GM23338 (cell line): ENCODE data around the gene L2HGDH. TPM values are rescaled to one million over a fixed set of nuclear protein-coding genes. Genes with fewer than 3 reads are reported as not detected.

Source experiments
- ATAC-seq: fragments of 200-7000 bp; cut with Tn5 transposase; 3 replicates; pipeline ENCODE4 v1.9.1; 2020
- DNase-seq: peaks from one replicate; pipeline ENCODE4 v3.0.0-alpha.2; 2015; ENCODE audit warnings: low spot score
- H2AFZ ChIP-seq: fragments of 200-600 bp; sonication (generic); 2 replicates; pipeline ENCODE4 v1.8.0; 2016; ENCODE audit warnings: antibody characterized with exemption, mild to moderate bottlenecking, moderate library complexity
- H3F3A ChIP-seq: fragments of 200-600 bp; sonication (generic); replicated peaks from 2 replicates; pipeline ENCODE4 v1.8.0; 2017; ENCODE audit warnings: antibody characterized with exemption, mixed run types, low read depth
- H3K27ac ChIP-seq: fragments of 200-600 bp; sonication (generic); 2 replicates; pipeline ENCODE4 v1.6.1; 2016; ENCODE audit warnings: low read depth
- H3K27me3 ChIP-seq: fragments of 200-600 bp; sonication (generic); 2 replicates; pipeline ENCODE4 v1.8.0; 2016; ENCODE audit warnings: mild to moderate bottlenecking, mixed run types, moderate library complexity; ENCODE audit not compliant: insufficient read depth
- H3K36me3 ChIP-seq: fragments of 200-600 bp; sonication (generic); 2 replicates; pipeline ENCODE4 v1.8.0; 2016; ENCODE audit warnings: mild to moderate bottlenecking; ENCODE audit not compliant: insufficient read depth
- H3K4me1 ChIP-seq: fragments of 200-600 bp; sonication (generic); 2 replicates; pipeline ENCODE4 v1.8.0; 2016; ENCODE audit warnings: mild to moderate bottlenecking, moderate library complexity; ENCODE audit not compliant: insufficient read depth
- H3K4me2 ChIP-seq: fragments of 200-600 bp; sonication (generic); 2 replicates; pipeline ENCODE4 v1.7.1; 2017; ENCODE audit warnings: mixed run types
- H3K4me3 ChIP-seq: fragments of 200-600 bp; sonication (generic); 2 replicates; pipeline ENCODE4 v1.6.1; 2016; ENCODE audit warnings: mixed run types
- H3K79me2 ChIP-seq: fragments of 200-600 bp; sonication (generic); replicated peaks from 2 replicates; pipeline ENCODE4 v1.8.0; 2017; ENCODE audit warnings: mild to moderate bottlenecking; ENCODE audit not compliant: insufficient read depth
- H3K9me2 ChIP-seq: fragments of 200-600 bp; sonication (generic); 2 replicates; pipeline ENCODE4 v1.8.0; 2017; ENCODE audit not compliant: insufficient read depth
- H4K20me1 ChIP-seq: fragments of 200-600 bp; sonication (generic); replicated peaks from 2 replicates; pipeline ENCODE4 v1.8.0; 2017; ENCODE audit warnings: mild to moderate bottlenecking; ENCODE audit not compliant: insufficient read depth
- H3K27ac Mint-ChIP-seq: 2 replicates; pipeline ENCODE4 v1.8.0; 2020; ENCODE audit warnings: inconsistent platforms, mild to moderate bottlenecking, moderate library complexity, mixed read lengths
- H3K27me3 Mint-ChIP-seq: 3 replicates; pipeline ENCODE4 v1.8.0; 2022; ENCODE audit warnings: low read depth, mild to moderate bottlenecking, moderate library complexity, mixed read lengths, inconsistent platforms; ENCODE audit not compliant: insufficient read depth, poor library complexity
- H3K36me3 Mint-ChIP-seq: 3 replicates; pipeline ENCODE4 v1.8.0; 2021; ENCODE audit warnings: low read depth, mild to moderate bottlenecking, inconsistent platforms, moderate library complexity, mixed read lengths
- H3K4me1 Mint-ChIP-seq: 3 replicates; pipeline ENCODE4 v1.8.0; 2020; ENCODE audit warnings: mild to moderate bottlenecking, inconsistent platforms, mixed read lengths
- H3K4me3 Mint-ChIP-seq: 3 replicates; pipeline ENCODE4 v1.8.0; 2021; ENCODE audit warnings: moderate library complexity, mild to moderate bottlenecking, inconsistent platforms, mixed read lengths
- H3K9me3 Mint-ChIP-seq: 3 replicates; pipeline ENCODE4 v1.8.0; 2020; ENCODE audit warnings: moderate library complexity, mild to moderate bottlenecking, inconsistent platforms, mixed read lengths
- CTCF ChIP-seq, 2 experiments: fragments of 200-600 bp in 1 of 2; sonication (generic) in 1 of 2; conservative IDR thresholded peaks; 2 replicates each; pipeline versions ENCODE4 v1.5.1 to v1.6.1; 2016 to 2017; ENCODE audit warnings: antibody characterized with exemption in 2 of 2, low read depth in 2 of 2, mild to moderate bottlenecking in 2 of 2, moderate library complexity in 1 of 2
- EZH2 ChIP-seq: fragments of 200-600 bp; sonication (generic); IDR thresholded peaks from one replicate; pipeline ENCODE4 v1.8.0; 2017; ENCODE audit warnings: antibody characterized with exemption, mild to moderate bottlenecking, low read depth; ENCODE audit not compliant: unreplicated experiment
- EZH2phosphoT487 ChIP-seq: fragments of 200-600 bp; sonication (generic); IDR thresholded peaks from one replicate; pipeline ENCODE4 v1.8.1; 2018; ENCODE audit warnings: antibody characterized with exemption; ENCODE audit not compliant: unreplicated experiment
- POLR2AphosphoS5 ChIP-seq: IDR thresholded peaks from 2 replicates; pipeline ENCODE4 v1.6.1; 2016; ENCODE audit warnings: antibody characterized with exemption, low read depth
- STAT1 ChIP-seq: IDR thresholded peaks from one replicate; pipeline ENCODE4 v1.6.1; 2016; ENCODE audit warnings: antibody characterized with exemption; ENCODE audit not compliant: unreplicated experiment
- ZNF331 ChIP-seq: fragments of 250-450 bp; sonication (Bioruptor Pico); IDR thresholded peaks from 2 replicates; pipeline ENCODE4 v1.5.0; 2020; ENCODE audit warnings: low read depth, mild to moderate bottlenecking, moderate library complexity
- ZNF462 ChIP-seq: fragments of 250-450 bp; sonication (Bioruptor Pico); IDR thresholded peaks from 2 replicates; pipeline ENCODE4 v1.5.0; 2020; ENCODE audit warnings: mild to moderate bottlenecking, moderate library complexity
- polyA plus RNA-seq: library from polyadenylated mRNA; unstranded; fragments of >200 nt; fragmentation: Nextera tagmentation; extraction: Ambion mirVana; gene quantifications from 2 replicates; pipeline ENCODE4 v1.2.1, GENCODE V29; 2016
- total RNA-seq: library from RNA; depleted of rRNA; stranded (reverse); fragments of >200 nt; shearing (Covaris generic); gene quantifications from 2 replicates; pipeline ENCODE4 v1.2.3, GENCODE V29; 2014
- TF ChIP-seq, protein P1 (sequence below): IDR thresholded peaks from 2 replicates; pipeline ENCODE4 v1.6.1; 2016; ENCODE audit warnings: antibody characterized with exemption

L2HGDH gene
- total and polyA plus RNA-seq, 2 experiments from 2014 or later = 13.5 to 28.5 TPM

DNA sequence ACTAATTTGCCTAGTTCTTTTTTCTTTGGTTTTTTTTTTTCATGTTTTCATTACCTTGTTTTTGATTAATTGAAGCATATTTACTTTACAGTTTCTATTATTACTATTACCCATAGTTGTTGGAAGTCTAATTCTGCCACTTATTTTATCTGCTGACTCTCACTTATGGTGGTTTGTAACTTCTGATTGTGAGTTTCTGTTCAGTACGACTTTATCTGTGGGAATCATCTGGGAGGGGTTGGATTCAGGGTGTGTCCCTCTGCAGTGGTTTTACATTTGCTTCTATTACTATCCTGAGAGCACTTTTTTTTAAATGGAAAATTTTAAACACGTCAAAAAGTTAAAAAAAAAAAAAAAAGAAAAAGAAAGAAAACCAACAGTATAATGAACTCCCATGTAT is 54.3 kb downstream of the L2HGDH start (continued):
- no peak for TF ChIP-seq EZH2

- no peak overlapping the region for H3K4me3 Mint-ChIP-seq
- H3K27ac ChIP-seq = no peak overlapping the region
- no peaks in the 10 kb centered on the region for H3F3A ChIP-seq
- no peaks in the 10 kb centered on the region for H4K20me1 ChIP-seq
- DNase-seq = no peak
- no peak overlapping the region for H3K4me2 ChIP-seq
- TF ChIP-seq CTCF (conservative IDR thresholded peaks at IDR 0.05; ENCODE audit: low read depth in 2 of 2) = no peak
- TF ChIP-seq STAT1 = no peak
- no peak for TF ChIP-seq EZH2phosphoT487
- no peak for TF ChIP-seq ZNF462 (CRISPR knock-in tag)
- no peak for TF ChIP-seq ZNF331 (CRISPR knock-in tag)
- TF ChIP-seq, protein P1, sequence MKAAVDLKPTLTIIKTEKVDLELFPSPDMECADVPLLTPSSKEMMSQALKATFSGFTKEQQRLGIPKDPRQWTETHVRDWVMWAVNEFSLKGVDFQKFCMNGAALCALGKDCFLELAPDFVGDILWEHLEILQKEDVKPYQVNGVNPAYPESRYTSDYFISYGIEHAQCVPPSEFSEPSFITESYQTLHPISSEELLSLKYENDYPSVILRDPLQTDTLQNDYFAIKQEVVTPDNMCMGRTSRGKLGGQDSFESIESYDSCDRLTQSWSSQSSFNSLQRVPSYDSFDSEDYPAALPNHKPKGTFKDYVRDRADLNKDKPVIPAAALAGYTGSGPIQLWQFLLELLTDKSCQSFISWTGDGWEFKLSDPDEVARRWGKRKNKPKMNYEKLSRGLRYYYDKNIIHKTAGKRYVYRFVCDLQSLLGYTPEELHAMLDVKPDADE = no peak
- TF ChIP-seq POLR2AphosphoS5 = no peak
- no peak overlapping the region for H3K27ac Mint-ChIP-seq
- H3K4me1 ChIP-seq = no peaks in the 10 kb centered on the region
- H3K36me3 ChIP-seq = no peaks in the 10 kb centered on the region; the same call in 1 of the 2 replicates
- peaks cover 12% of the 10 kb centered on the region for H3K36me3 Mint-ChIP-seq
- H3K27me3 ChIP-seq = no peaks in the 10 kb centered on the region
- H2AFZ ChIP-seq = no peak overlapping the region
- H3K9me3 Mint-ChIP-seq = no peaks in the 10 kb centered on the region
- H3K4me1 Mint-ChIP-seq = no peaks in the 10 kb centered on the region
- H3K27me3 Mint-ChIP-seq = no peaks in the 10 kb centered on the region
- ATAC-seq = no peak
- H3K4me3 ChIP-seq = no peak overlapping the region
- H3K79me2 ChIP-seq = no peaks in the 10 kb centered on the region
- H3K9me2 ChIP-seq = no peaks in the 10 kb centered on the region
These were observed 57.8 kb downstream of the L2HGDH start for GRCh38 chr14:50254248-50254647.
